Central memory CD8-positive, alpha-beta T cell (primary cell): ENCODE measurements around the gene CALHM2.

ENCODE experiments used
- ATAC-seq: fragments of 150-1000 bp; cut with Tn5 transposase; replicated peaks from 2 replicates; pipeline ENCODE4 v1.10.0; 2022; ENCODE audit warnings: mild to moderate bottlenecking, moderate FRiP score, moderate number of reproducible peaks; ENCODE audit not compliant: poor library complexity, severe bottlenecking; ENCODE audit errors: extremely low read depth
- DNase-seq, 2 donors: peaks; one replicate each; pipeline ENCODE4 v3.0.0; 2021; ENCODE audit warnings: low spot score in 2 of 2
- H3K27ac Mint-ChIP-seq: one replicate; pipeline ENCODE4 v1.8.0; 2022; ENCODE audit warnings: low read depth, mild to moderate bottlenecking, moderate library complexity, mixed read lengths
- H3K27me3 Mint-ChIP-seq: one replicate; pipeline ENCODE4 v1.8.0; 2022; ENCODE audit warnings: mixed read lengths
- H3K36me3 Mint-ChIP-seq: one replicate; pipeline ENCODE4 v1.8.0; 2022; ENCODE audit warnings: mild to moderate bottlenecking, moderate library complexity, mixed read lengths; ENCODE audit not compliant: insufficient read depth
- H3K4me1 Mint-ChIP-seq: one replicate; pipeline ENCODE4 v1.8.0; 2022; ENCODE audit warnings: mixed read lengths
- H3K4me3 Mint-ChIP-seq: one replicate; pipeline ENCODE4 v1.8.0; 2022; ENCODE audit warnings: mild to moderate bottlenecking, moderate library complexity, mixed read lengths
- H3K9me3 Mint-ChIP-seq: one replicate; pipeline ENCODE4 v1.8.0; 2022; ENCODE audit warnings: mixed read lengths

Gene CALHM2

GRCh38 chr10:103454026-103454425 lies 1.9 kb upstream of the CALHM2 start:
- peaks cover 53% of the 10 kb centered on the region for H3K4me1 Mint-ChIP-seq
- peak overlapping the region; percentile 90 for H3K4me3 Mint-ChIP-seq
- peak overlapping the region; percentile 84 for H3K27ac Mint-ChIP-seq

GRCh38 chr10:103452506-103453230 lies 498 bp upstream of the CALHM2 start:
- H3K4me1 Mint-ChIP-seq = peaks cover 64% of the 10 kb centered on the region
- H3K27ac Mint-ChIP-seq = peak overlapping the region; percentile 84
- H3K36me3 Mint-ChIP-seq = peaks cover 16% of the 10 kb centered on the region
- DNase-seq = no peak
- no peak for ATAC-seq
- H3K27me3 Mint-ChIP-seq = no peaks in the 10 kb centered on the region
- H3K4me3 Mint-ChIP-seq = peak overlapping the region; percentile 90
- H3K9me3 Mint-ChIP-seq = no peaks in the 10 kb centered on the region

More at GRCh38 chr10:103454026-103454425, 1.9 kb upstream of the CALHM2 start:
- no peak for DNase-seq
- H3K9me3 Mint-ChIP-seq = no peaks in the 10 kb centered on the region
- peaks cover 8% of the 10 kb centered on the region for H3K36me3 Mint-ChIP-seq
- no peak for ATAC-seq
- H3K27me3 Mint-ChIP-seq = no peaks in the 10 kb centered on the region

- no peaks in the 10 kb centered on the region for H3K9me3 Mint-ChIP-seq
- H3K36me3 Mint-ChIP-seq = peaks cover 19% of the 10 kb centered on the region
- peaks cover 71% of the 10 kb centered on the region for H3K4me1 Mint-ChIP-seq
- DNase-seq = peak; percentile 24 to 30
- peak overlapping the region; percentile 90 for H3K4me3 Mint-ChIP-seq
- peak overlapping the region; percentile 84 for H3K27ac Mint-ChIP-seq
- peak; percentile 69 for ATAC-seq
- H3K27me3 Mint-ChIP-seq = no peaks in the 10 kb centered on the region
These were observed 918 bp downstream of the CALHM2 start for GRCh38 chr10:103451091-103451813.

GRCh38 chr10:103450201-103450695 lies 1.9 kb downstream of the CALHM2 start:
- Mint-ChIP-seq H3K4me3 (peak overlapping the region; percentile 90), H3K36me3 (peaks cover 17% of the 10 kb centered on the region), H3K27ac (peak overlapping the region; percentile 84), H3K4me1 (peaks cover 73% of the 10 kb centered on the region), H3K9me3 (no peaks in the 10 kb centered on the region), H3K27me3 (no peaks in the 10 kb centered on the region)
- DNase-seq (no peak), ATAC-seq (no peak)

- H3K36me3 Mint-ChIP-seq = peaks cover 17% of the 10 kb centered on the region
- ATAC-seq (no peak), DNase-seq (no peak)
- H3K27ac Mint-ChIP-seq = peak overlapping the region; percentile 84
- peak overlapping the region; percentile 90 for H3K4me3 Mint-ChIP-seq
- peaks cover 73% of the 10 kb centered on the region for H3K4me1 Mint-ChIP-seq
- H3K27me3 Mint-ChIP-seq = no peaks in the 10 kb centered on the region
- no peaks in the 10 kb centered on the region for H3K9me3 Mint-ChIP-seq
These were observed 2.7 kb downstream of the CALHM2 start for GRCh38 chr10:103449208-103450144.

GRCh38 chr10:103448746-103449145 lies 3.4 kb downstream of the CALHM2 start:
- Mint-ChIP-seq H3K36me3 (peaks cover 22% of the 10 kb centered on the region), H3K4me1 (peaks cover 69% of the 10 kb centered on the region), H3K9me3 (no peaks in the 10 kb centered on the region), H3K4me3 (peak overlapping the region; percentile 90), H3K27me3 (no peaks in the 10 kb centered on the region), H3K27ac (peak overlapping the region; percentile 84)
- DNase-seq (no peak), ATAC-seq (no peak)

- no peak for ATAC-seq
- DNase-seq = no peak
- Mint-ChIP-seq H3K27ac (peak overlapping the region; percentile 35), H3K36me3 (peaks cover 25% of the 10 kb centered on the region), H3K27me3 (no peaks in the 10 kb centered on the region), H3K4me1 (peaks cover 54% of the 10 kb centered on the region), H3K9me3 (no peaks in the 10 kb centered on the region), H3K4me3 (no peak overlapping the region)
These were observed 5.0 kb downstream of the CALHM2 start for GRCh38 chr10:103447187-103447586.

- H3K27me3 Mint-ChIP-seq = no peaks in the 10 kb centered on the region
- H3K4me1 Mint-ChIP-seq = peaks cover 46% of the 10 kb centered on the region
- H3K4me3 Mint-ChIP-seq = no peak overlapping the region
- H3K9me3 Mint-ChIP-seq = no peaks in the 10 kb centered on the region
- H3K27ac Mint-ChIP-seq = no peak overlapping the region
- no peak for ATAC-seq
- peaks cover 26% of the 10 kb centered on the region for H3K36me3 Mint-ChIP-seq
- no peak for DNase-seq
These were observed 6.2 kb downstream of the CALHM2 start for GRCh38 chr10:103445767-103446567.

GRCh38 chr10:103445366-103445765 lies 6.8 kb downstream of the CALHM2 start:
- Mint-ChIP-seq H3K4me1 (peaks cover 40% of the 10 kb centered on the region), H3K36me3 (peaks cover 27% of the 10 kb centered on the region), H3K27ac (no peak overlapping the region)

GRCh38 chr10:103444478-103444877 lies 7.7 kb downstream of the CALHM2 start:
- no peak for DNase-seq

More at GRCh38 chr10:103445366-103445765, 6.8 kb downstream of the CALHM2 start:
- DNase-seq = no peak
- Mint-ChIP-seq H3K9me3 (no peaks in the 10 kb centered on the region), H3K4me3 (no peak overlapping the region), H3K27me3 (no peaks in the 10 kb centered on the region)
- ATAC-seq = no peak

GRCh38 chr10:103443475-103444185 lies 8.5 kb downstream of the CALHM2 start:
- H3K4me1 Mint-ChIP-seq = peaks cover 22% of the 10 kb centered on the region

More at GRCh38 chr10:103444478-103444877, 7.7 kb downstream of the CALHM2 start:
- H3K36me3 Mint-ChIP-seq = peaks cover 27% of the 10 kb centered on the region
- peaks cover 31% of the 10 kb centered on the region for H3K4me1 Mint-ChIP-seq
- H3K4me3 Mint-ChIP-seq = no peak overlapping the region
- ATAC-seq = no peak
- H3K27me3 Mint-ChIP-seq = no peaks in the 10 kb centered on the region
- H3K27ac Mint-ChIP-seq = no peak overlapping the region
- H3K9me3 Mint-ChIP-seq = no peaks in the 10 kb centered on the region

More at GRCh38 chr10:103443475-103444185, 8.5 kb downstream of the CALHM2 start:
- Mint-ChIP-seq H3K27ac (peak overlapping the region; percentile 68), H3K9me3 (no peaks in the 10 kb centered on the region), H3K36me3 (peaks cover 26% of the 10 kb centered on the region), H3K4me3 (no peak overlapping the region), H3K27me3 (no peaks in the 10 kb centered on the region)
- ATAC-seq (no peak), DNase-seq (no peak)
